ENCODE data around the gene DRD3. TPM values are rescaled to one million over a fixed set of nuclear protein-coding genes. Genes with fewer than 3 reads are reported as not detected.
A peak's percentile ranks its signal among the peaks of the same experiment; 100 is the strongest.

The DRD3 gene
- total and polyA plus RNA-seq, 2 of the 8 experiments (the other 6 are each of a cell fraction or from before 2014, with no cell fraction given) = 0.32 to 1.3 TPM

DNA sequence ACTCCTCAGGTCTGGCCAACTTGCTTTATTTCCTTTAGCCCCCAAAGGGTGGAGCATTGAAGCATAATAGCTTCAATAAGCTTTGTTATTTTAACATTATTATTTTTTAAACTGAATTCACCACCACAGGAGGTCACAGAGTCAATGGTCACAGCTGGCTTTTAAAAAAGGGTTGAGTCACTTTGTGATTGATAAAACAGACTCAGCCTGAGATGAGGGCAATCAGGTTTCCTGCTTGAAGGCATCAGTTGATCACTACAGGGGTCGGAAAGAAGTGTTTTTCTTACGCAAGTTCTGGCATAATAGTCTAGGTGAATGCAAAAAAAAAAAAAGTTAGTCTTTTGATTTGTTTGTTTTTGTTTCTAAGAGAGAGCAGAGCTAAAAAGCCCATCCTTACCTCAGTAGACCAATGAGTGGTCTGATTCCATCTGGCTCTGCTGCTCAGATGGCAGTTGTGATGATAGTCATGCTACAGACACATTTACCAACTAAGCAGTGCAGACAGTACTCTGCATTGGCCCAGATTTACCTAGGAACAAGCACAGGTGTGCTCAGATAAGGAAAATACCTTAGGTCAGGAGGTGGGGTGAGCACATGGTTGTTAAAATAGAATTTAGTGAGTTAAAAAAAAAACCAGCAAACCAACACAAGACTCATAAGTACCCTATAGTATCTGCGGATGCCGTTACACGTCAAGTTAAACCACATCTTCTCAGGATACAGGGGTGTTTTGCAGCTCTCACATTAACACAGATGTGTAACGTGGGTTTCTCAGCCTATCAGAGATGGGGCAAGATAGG, 35.9 kb upstream of the DRD3 start:
- Histone ChIP-seq H3K36me3 (ENCODE audit: control insufficient read depth in 2 of 4, insufficient read depth in 4 of 4, low read length in 3 of 4) (no peaks in the 10 kb centered on the region), H4K91ac (replicated peaks; ENCODE audit: insufficient read length, low read length) (peak overlapping the region; percentile 13), H3K23me2 (ENCODE audit: low read depth, low read length) (no peaks in the 10 kb centered on the region; the same call in 1 of the 2 replicates), H3K79me2 (ENCODE audit: control insufficient read depth in 1 of 2, insufficient read depth in 2 of 2, low read length in 2 of 2) (no peaks in the 10 kb centered on the region), H3K27me3 (replicated peaks in 1 of 4; ENCODE audit: control insufficient read depth in 3 of 4, extremely low read depth in 1 of 4, insufficient read depth in 3 of 4, low read length in 3 of 4) (peaks cover 0 to 4% (median 1%) of the 10 kb centered on the region in 4 experiments; a peak in 3 of 7 replicates), H3K27ac (ENCODE audit: low read depth, low read length) (no peak overlapping the region), H3K4ac (replicated peaks; ENCODE audit: insufficient read length, low read depth, low read length) (no peak overlapping the region), H3K56ac (replicated peaks; ENCODE audit: insufficient read length, low read depth, low read length) (no peak overlapping the region), H3K79me1 (ENCODE audit: low read depth, low read length) (no peaks in the 10 kb centered on the region), H4K20me1 (replicated peaks in 1 of 2; ENCODE audit: control insufficient read depth in 1 of 2, insufficient read depth in 2 of 2, low read length in 2 of 2) (no peaks in the 10 kb centered on the region), H3K9me3 (ENCODE audit: insufficient read depth in 2 of 2, low read depth in 1 of 2, low read length in 1 of 2) (no peaks in the 10 kb centered on the region), H3K4me2 (ENCODE audit: insufficient read depth in 1 of 2, low read depth in 2 of 2, low read length in 2 of 2) (peak overlapping the region; percentile 48 to 51), H3K18ac (ENCODE audit: extremely low read depth, low read length) (0 out of 2 replicates have a peak overlapping the region, but pooled peaks have one; percentile 49), H2BK15ac (ENCODE audit: low read length) (no peak overlapping the region; the same call in 1 of the 2 replicates), H3K4me1 (replicated peaks in 1 of 4; ENCODE audit: control insufficient read depth in 3 of 4, insufficient read depth in 4 of 4, low read length in 3 of 4) (peaks cover 3 to 19% (median 4%) of the 10 kb centered on the region in 4 experiments; a peak in 6 of 7 replicates), H2BK12ac (ENCODE audit: low read depth, low read length) (peak overlapping the region; percentile 96), H2BK120ac (replicated peaks; ENCODE audit: low read depth, low read length) (no peak overlapping the region), H2BK20ac (ENCODE audit: low read length) (peak overlapping the region; percentile 83; the same call in 1 of the 2 replicates), H4K5ac (ENCODE audit: insufficient read length, low read depth, low read length) (peak overlapping the region; percentile 8), H3K14ac (ENCODE audit: insufficient read length) (no peak overlapping the region), H2BK5ac (ENCODE audit: low read depth, low read length) (peak overlapping the region; percentile 79; the same call in 1 of the 2 replicates), H2AFZ (ENCODE audit: low read length) (no peak overlapping the region), H2AK5ac (ENCODE audit: low read depth, low read length) (peak overlapping the region; percentile 72), H3K9ac (replicated peaks in 1 of 4; ENCODE audit: extremely low read depth in 1 of 4, low read depth in 3 of 4, low read length in 3 of 4) (no peak overlapping the region), H4K8ac (ENCODE audit: extremely low read depth, insufficient read depth, low read length) (no peak overlapping the region), H3K4me3 (ENCODE audit: extremely low read depth in 1 of 4, insufficient read depth in 2 of 4, low read depth in 3 of 4, low read length in 4 of 4) (peak overlapping the region in 1 of 4 experiments; percentile 10; a peak in 3 of 8 replicates), H3K23ac (ENCODE audit: insufficient read length) (no peak overlapping the region)
- POLR2A ChIA-PET (ENCODE audit: partially characterized antibody) = interaction anchor here (0.6 kb wide), 1 partner anchor 222 kb away, joined by 3 read pairs; no protein-coding TSS in a partner anchor
- CTCF ChIA-PET (ENCODE audit: partially characterized antibody) = interaction anchor here (1.0 to 1.5 kb wide), 3 partner anchors 23 to 76 kb away, joined by 3 read pairs; partner anchors contain the start of gene DRD3
- DNase-seq (ENCODE audit: low read depth in 1 of 2, low spot score in 2 of 2) (peak in 1 of 2 experiments; percentile 13), FAIRE-seq (peak; percentile 69)
- TF ChIP-seq GTF2F1 (IDR thresholded peaks at IDR 0.05; ENCODE audit: borderline replicate concordance, low read depth, low read length) (no peak), CEBPB (IDR thresholded peaks at IDR 0.05; ENCODE audit: low read depth, low read length) (peak; percentile 67), JUND (IDR thresholded peaks at IDR 0.05; ENCODE audit: low read length) (0 out of 2 replicates have a peak, but pooled peaks have one; percentile 32)
- WGBS, 2 experiments (ENCODE audit: extremely low coverage in 1 of 2, insufficient coverage in 1 of 2, insufficient read length in 1 of 2, insufficient replicate concordance in 2 of 2, low coverage in 1 of 2, low lambda C conversion rate in 2 of 2, missing lambda C conversion rate in 1 of 2) = 58% methylated on average over 6 of the region's 6 CpGs; no CpG with 5 or more reads in 1 of the 2 experiments
